GM18517 (cell line): ENCODE results near the gene VANGL1.
"Not testable (repeated sequence)": the region's sequence is repeated elsewhere in the genome, so short reads cannot be mapped to it uniquely, and the experiment has no call there.

Experiments
- ATAC-seq: cut with Tn5 transposase; IDR thresholded peaks from one replicate; pipeline ENCODE4 v1.9.1; 2021; ENCODE audit warnings: mild to moderate bottlenecking, moderate library complexity; ENCODE audit not compliant: unreplicated experiment

Gene VANGL1

GRCh38 chr1:115641762-115642167 lies at the start of gene VANGL1:
Gene VANGL1, plus strand, starts transcription at chr1:115641970. Its CDS starts 9,444 bp downstream, at chr1:115651414.
- peak; percentile 53 for ATAC-seq

- no peak for ATAC-seq
Measured at GRCh38 chr1:115592264-115592663, 49.5 kb upstream of the VANGL1 start.

GRCh38 chr1:115593365-115594259 lies 48.2 kb upstream of the VANGL1 start:
- ATAC-seq: no peak

GRCh38 chr1:115594600-115594999 lies 47.2 kb upstream of the VANGL1 start:
- ATAC-seq: no peak

GRCh38 chr1:115595279-115596079 lies 46.3 kb upstream of the VANGL1 start:
- peak; percentile 63 for ATAC-seq

- ATAC-seq: no peak
Measured at GRCh38 chr1:115596080-115596780, 45.5 kb upstream of the VANGL1 start.

- ATAC-seq: no peak
Measured at GRCh38 chr1:115604508-115604907, 37.3 kb upstream of the VANGL1 start.

GRCh38 chr1:115606305-115606704 lies 35.5 kb upstream of the VANGL1 start:
- ATAC-seq: no peak

- ATAC-seq: no peak
Measured at GRCh38 chr1:115609021-115609420, 32.7 kb upstream of the VANGL1 start.

- ATAC-seq: no peak
Measured at GRCh38 chr1:115613767-115614166, 28.0 kb upstream of the VANGL1 start.

- no peak for ATAC-seq
Measured at GRCh38 chr1:115620453-115620852, 21.3 kb upstream of the VANGL1 start.

- ATAC-seq: no peak
Measured at GRCh38 chr1:115620950-115621349, 20.8 kb upstream of the VANGL1 start.

GRCh38 chr1:115624859-115625258 lies 16.9 kb upstream of the VANGL1 start:
- no peak for ATAC-seq

GRCh38 chr1:115630342-115630741 lies 11.4 kb upstream of the VANGL1 start:
- ATAC-seq: no peak

- ATAC-seq: no peak
Measured at GRCh38 chr1:115632251-115633026, 9.3 kb upstream of the VANGL1 start.

GRCh38 chr1:115633606-115634005 lies 8.2 kb upstream of the VANGL1 start:
- not testable (repeated sequence) for ATAC-seq

GRCh38 chr1:115637247-115637646 lies 4.5 kb upstream of the VANGL1 start:
- not testable (repeated sequence) for ATAC-seq

- no peak for ATAC-seq
Measured at GRCh38 chr1:115640384-115640783, 1.4 kb upstream of the VANGL1 start.

GRCh38 chr1:115642168-115643072 lies 650 bp downstream of the VANGL1 start:
- ATAC-seq: peak; percentile 55
